C1 segment of cervical spinal cord (tissue), 14 donors: ENCODE results near the gene TNPO3.
"Not testable (repeated sequence)": the region's sequence is repeated elsewhere in the genome, so short reads cannot be mapped to it uniquely, and the experiment has no call there.

ENCODE experiments used
- DNase-seq, 14 donors: peaks; one replicate each; lab custom pipeline; 2025; lab: John Stamatoyannopoulos, UW

TNPO3 gene

GRCh38 chr7:129069021-129069420, 14.1 kb upstream of the TNPO3 start:
- no peak for DNase-seq

DNA sequence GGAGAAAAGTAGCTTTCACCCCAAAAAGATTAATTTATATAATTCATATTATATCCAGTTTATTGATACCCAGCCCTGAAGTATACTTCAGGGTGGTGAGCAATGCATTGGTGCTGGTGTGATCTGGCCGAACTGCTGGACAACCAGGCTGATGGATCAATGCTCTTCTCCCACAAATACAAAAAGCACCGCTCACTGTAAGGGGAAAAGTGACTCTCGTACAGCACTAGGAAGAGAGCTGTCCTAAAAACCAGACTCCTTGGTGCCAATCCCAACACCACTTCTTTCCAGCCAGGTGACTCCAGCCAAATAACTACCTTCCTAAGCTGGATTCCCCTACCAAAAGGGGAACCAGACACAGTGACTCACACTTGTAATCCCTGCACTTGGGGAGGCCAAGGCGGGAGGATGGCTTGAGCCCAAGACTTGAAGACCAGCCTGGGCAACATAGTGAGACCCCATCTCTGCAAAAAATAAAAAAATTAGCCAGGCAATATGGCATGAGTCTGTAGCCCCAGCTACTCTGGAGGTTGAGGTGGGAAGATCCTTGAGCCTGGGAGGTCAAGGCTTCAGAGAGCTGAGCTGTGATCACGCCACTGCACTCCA, 13.1 kb upstream of the TNPO3 start:
- no peak for DNase-seq

DNA sequence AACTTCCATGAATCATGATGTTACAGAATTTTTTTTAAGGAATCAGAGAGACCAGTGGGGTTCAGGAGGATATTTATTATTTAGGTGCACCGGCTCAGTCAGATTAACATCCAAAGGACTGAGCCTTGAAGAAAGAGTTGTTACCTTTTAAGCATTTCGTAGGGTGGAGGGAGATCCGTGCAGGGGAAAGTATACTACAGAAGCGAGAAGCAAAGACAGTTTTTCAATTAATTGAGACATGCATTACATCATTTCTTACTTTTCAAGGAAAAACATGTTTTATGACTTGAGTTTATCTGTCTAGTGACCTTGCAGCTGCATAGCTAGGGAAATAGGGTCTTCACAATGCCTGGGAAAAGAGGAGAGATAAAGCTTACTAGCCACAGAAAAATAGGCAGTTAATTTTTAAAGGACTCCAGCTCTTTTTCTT, 12.2 kb upstream of the TNPO3 start:
- not testable (repeated sequence) for DNase-seq

DNA sequence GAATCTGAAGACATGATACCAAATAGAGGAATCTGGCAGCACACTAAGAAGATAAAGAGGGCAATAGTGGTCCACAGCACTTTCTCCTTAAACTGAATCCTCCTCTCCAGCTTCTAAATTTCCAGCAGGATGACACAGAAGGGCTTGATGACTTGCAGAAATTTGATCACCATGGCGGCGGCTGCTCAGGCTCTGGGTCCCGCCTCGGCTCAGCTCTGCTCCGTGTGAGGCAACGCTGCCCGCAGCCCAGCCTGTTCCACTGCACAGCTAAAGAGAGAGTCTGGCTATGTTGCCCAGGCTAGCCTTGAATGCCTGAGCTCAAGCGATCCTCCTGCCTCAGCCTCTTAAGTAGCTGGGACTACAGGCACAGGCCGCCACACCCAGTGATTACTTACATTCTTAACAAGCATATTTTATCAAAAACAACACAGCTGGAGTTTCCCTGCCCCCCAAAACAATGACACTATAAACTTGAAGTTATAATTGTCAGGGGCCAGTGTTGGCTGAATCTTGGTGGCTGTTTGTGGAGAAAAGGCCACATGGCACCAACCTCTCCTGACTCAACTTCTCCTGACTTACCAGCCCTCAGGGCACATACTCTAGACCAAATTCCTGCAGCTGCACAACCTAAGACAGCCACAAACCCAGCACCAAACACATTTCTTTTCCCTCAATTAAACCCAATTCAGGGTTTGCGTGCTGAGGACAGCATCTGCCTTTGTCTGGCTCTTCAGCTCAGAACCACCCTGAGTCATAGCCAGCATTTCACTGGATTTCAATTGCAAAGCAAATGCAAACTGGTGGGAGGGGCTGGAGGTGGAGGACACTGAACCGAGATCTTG, 11.6 kb upstream of the TNPO3 start:
- DNase-seq = no peak

GRCh38 chr7:129055861-129056464, 1.1 kb upstream of the TNPO3 start:
- peak in 2 of 14 donors; percentile 2 to 3 for DNase-seq

DNA sequence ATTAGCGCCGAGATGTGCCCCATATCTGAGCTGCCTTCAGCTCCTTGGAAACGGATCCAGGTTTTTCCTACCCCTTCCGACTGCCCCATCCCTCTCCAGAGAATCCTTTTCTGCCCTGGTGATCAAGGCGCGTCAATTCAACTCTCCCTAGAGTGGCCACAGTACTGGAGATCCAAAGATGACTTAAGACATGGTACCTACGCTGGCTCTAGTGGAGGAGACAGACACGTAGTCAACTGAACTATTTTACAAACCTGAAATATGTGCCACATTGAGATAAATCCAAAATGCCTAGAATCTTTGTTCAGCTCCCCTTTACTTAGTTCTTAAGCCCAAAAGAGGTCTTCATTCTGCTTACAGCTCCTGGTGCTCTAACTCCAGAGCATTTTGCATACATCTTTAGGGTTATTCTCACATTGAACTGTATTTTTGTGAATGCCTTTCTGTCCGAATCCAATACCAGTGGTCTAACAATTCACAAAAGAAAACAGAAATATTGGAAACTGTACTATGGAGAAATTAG, 444 bp upstream of the TNPO3 start:
- no peak for DNase-seq

GRCh38 chr7:129053938-129054437, 923 bp downstream of the TNPO3 start:
- peak in 2 of 14 donors; percentile 30 to 46 for DNase-seq

- DNase-seq = no peak
Measured at GRCh38 chr7:129052441-129052840, 2.5 kb downstream of the TNPO3 start.

DNA sequence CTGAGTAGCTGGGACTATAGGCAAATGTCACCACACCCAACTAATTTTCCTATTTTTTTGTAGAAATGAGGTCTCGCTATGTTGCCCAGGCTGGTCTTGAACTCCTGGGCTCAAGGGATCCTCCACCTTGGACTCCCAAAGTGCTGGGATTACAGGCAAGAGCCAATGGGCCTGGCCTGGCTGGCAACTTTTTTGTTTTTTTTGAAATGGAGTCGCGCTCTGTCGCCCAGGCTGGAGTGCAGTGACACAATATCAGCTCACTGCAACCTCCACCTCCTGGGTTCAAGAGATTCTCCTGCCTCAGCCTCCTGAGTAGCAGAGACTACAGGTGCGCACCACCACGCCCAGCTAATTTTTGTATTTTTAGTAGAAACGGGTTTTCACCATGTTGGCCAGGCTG, 3.5 kb downstream of the TNPO3 start:
- not testable (repeated sequence) for DNase-seq

DNA sequence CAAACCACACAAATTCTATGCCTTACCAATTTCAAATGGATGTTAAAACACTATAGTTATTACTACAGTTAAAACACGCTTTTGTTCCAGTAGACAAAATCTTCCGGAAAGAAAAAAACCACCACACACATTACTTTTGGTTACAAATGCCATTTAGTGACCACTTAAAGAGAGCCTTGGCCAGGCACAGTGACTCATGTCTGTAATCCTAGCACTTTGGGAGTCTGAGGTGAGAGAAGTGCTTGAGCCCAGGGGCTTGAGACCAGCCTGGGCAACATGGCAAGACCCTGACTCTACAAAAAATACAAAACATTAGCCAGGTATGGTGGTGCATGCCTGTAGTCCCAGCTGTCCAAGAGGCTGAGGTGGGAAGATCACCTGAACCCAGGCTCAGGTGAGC, 7.2 kb downstream of the TNPO3 start:
- DNase-seq = no peak

DNA sequence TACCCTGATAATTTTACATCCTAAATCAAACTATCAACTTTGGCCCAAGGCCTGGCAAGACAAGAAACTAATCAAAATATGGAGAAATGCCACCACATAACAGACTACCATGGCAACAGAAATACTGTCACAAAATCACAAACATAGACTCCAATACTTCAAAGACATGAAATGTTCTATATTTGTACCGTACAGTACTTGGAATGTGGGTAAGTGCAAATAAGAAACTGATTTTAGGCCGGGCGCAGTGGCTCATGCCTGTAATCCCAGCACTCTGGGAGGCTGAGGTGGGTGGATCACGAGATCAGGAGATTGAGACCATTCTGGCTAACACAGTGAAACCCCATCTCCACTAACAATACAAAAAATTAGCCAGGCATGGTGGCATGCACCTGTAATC, 9.2 kb downstream of the TNPO3 start:
- DNase-seq = no peak

DNA sequence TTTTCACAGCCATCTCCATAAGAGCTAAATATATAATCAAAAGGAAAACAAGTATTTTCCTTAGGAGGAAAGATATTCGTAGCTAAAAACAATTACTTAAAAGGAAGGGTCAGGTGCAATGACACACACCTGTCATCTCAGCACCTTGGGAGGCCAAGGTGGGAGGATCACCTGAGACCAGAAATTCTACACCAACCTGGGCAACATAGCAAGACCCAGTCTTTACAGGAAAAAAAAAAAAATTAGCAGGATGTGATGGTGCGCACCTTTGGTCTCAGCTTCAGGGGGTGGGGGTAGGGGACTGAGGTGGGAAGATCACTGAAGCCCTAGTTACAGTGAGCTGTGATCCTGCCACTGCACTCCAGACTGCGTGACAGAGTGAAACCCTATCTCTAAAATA, 11.9 kb downstream of the TNPO3 start:
- DNase-seq = no peak

GRCh38 chr7:129041142-129042085, 13.5 kb downstream of the TNPO3 start:
- DNase-seq = no peak

DNA sequence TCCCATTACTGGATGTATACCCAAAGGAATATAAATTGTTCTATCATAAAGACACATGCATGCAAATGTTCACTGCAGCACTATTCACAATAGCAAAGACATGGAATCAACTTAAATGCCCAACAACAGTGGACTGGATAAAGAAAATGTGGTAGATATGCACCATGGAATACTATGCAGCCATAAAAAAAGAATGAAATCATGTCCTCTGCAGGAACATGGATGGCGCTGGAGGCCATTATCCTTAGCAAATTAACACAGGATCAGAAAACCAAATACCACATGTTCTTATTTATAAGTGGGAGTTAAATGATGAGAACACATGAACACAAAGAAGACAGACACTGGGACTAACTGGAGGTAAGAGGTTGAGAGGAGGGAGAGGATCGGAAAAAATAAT, 16.4 kb downstream of the TNPO3 start:
- not testable (repeated sequence) for DNase-seq

GRCh38 chr7:129037585-129037984, 17.3 kb downstream of the TNPO3 start:
- DNase-seq = no peak

DNA sequence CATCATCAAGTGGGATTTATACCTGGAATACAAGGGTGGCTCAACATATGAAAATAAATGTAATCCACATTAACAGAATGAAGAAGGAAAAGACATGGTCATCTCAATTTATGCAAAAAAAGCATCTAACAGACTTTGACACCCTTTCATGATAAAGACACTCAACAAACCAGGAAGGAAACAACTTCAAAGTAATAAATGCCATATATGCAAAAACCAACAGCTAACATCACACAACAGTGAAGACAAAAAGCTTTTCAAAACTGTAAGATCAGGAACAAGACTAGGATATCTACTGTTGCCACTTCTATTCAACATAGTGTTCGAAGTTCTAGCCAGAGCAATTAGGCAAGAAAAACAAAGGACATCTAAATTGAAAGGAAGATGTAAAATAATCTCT, 22.9 kb downstream of the TNPO3 start:
- no peak for DNase-seq

DNA sequence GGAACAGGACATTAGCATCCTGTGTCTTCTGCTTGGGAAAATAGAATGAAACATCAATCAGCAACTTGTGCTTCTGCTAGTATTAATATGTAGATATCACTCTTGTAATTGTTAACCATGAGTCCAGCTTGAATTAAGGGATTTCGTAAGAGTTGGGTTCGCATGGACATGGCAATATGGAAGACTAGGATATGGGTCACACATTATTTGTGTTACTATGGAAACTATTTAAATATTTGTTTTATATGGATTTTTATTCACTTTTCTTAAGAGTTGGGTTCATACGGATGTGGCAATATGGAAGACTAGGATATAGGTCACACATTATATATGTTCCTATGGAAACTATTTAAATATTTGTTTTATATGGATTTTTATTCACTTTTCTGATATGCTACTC, 24.5 kb downstream of the TNPO3 start:
- DNase-seq = no peak

- no peak for DNase-seq
Measured at GRCh38 chr7:129024125-129024524, 30.8 kb downstream of the TNPO3 start.

- DNase-seq = no peak
Measured at GRCh38 chr7:129021656-129022055, 33.3 kb downstream of the TNPO3 start.

DNA sequence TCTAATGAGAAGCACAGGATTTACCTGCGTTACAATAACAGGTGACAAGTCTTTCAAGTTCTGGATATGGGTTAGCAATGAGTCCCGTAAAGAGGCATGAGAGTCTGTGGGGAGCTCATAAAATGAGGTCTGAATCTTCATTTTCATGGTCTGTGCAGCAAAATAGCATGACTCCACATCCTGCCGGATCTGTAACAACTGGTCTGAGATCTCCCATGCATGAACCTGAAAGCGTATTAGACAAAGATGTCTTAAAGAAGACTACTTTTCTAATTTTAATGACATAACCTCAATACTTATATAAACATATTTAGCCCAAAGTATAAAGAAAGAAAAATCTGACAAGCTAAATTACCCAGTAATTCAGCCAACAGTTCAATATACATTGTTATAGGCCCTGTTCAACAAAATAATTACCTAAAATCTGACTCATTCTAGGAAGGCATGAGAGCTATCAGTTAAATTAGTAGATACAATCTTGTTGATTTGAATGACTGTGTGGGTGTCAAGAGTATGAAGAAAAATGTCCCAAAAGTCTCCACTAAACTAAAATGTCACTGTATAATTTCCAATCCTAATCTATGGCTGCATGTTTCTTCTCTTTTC, 36.9 kb downstream of the TNPO3 start:
- no peak for DNase-seq

DNA sequence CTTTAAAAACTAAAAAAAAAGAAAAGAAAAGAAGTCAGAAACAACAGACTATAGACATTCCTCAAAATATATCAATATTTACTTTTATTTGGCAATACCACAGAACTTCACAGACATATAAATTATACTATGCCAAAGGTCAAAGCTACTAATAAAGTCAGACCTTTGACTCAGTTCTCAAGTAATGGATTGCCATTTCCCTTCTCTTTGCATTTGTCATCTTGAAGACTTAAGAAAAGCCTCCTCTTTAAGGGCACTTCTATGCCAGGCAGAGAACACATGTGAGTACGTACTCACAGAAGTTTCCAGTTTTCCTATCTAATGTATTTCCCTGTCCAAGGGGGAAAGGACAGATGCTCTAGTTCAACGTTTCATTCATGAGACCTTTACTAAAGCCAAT, 37.6 kb downstream of the TNPO3 start:
- no peak for DNase-seq
